NOMO-1 treated with dmso at 0.1 percent for 144 hours (cell line): ENCODE data around the gene TOX2.

Experiments used
- DNase-seq: peaks from one replicate; lab custom pipeline; 2025; ENCODE audit not compliant: unreplicated experiment; lab: John Stamatoyannopoulos, UW

Gene TOX2

GRCh38 chr20:43974695-43975094 lies 60.0 kb downstream of the TOX2 start:
- DNase-seq, result no peak

DNA sequence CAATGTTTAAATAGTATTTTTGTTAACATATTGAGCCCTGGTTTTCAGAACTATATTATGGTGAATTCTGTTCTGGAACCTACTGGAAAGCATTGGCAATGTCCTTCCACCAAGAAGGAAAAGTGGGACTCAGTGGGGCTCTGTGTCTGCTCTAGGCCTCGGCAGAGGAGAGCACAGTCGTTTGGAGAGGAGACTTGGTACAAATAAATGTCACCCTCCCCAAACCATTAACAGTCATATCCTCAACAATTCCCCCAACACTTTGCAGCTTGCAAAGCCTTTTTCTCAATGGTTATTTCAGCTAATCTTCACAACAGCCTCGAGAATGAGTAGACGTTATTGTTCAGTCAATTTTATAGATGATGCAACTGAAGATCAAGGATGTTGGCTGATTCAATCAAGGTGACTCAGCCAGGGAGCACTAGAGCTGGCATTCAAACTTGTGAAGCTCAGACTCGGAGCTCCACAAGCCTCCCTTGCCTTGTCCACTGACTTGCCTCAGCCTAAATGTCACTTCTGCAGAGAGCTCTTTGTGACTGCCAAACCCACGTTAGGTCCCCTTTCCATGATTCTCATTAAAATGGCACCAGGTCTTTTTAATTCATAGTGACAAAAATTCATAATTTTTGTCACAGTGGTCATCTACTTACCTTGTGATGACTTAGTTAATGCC lies 60.6 kb downstream of the TOX2 start:
- no peak for DNase-seq

DNA sequence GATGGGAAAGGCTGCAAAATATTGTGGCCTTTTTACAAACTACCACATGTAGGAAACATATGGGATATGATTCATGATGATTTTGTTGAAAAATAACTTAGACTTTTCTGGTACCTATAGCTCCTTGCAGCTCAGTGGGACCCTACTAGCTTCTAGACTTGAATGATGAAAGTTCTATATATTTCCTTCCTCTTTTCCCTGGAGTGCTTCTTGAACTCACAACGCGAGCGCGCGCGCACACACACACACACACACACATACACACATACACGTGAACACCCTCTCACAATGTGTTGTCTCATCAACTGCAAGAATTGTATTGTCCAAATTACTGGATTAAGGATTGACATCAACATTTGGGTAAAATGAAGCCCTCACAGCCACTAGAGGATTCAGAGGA lies 61.9 kb downstream of the TOX2 start:
- DNase-seq, result peak; percentile 64

DNA sequence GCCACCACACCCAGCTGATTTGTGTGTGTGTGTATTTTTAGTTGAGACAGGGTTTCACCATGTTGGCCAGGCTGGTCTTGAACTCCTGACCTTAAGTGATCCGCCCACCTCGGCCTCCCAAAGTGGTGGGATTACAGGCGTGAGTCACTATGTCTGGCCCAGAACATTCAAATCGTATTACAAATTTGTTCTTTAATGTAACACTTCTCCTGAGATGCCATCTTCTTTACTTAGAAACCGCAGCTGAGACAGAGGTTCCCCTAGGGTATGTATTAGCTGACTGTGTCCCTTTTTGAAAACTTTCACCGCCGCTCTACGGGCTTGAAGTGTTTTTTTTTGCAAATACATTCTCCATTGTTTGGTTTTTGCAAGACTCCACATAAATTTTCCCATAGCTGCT lies 62.6 kb downstream of the TOX2 start:
- DNase-seq, result no peak

GRCh38 chr20:43977962-43978361 lies 63.3 kb downstream of the TOX2 start:
- no peak for DNase-seq

- no peak for DNase-seq
Observed at GRCh38 chr20:43979576-43980105, 65.0 kb downstream of the TOX2 start.

- DNase-seq, result peak; percentile 25
Observed at GRCh38 chr20:43981540-43981939, 66.9 kb downstream of the TOX2 start.

DNA sequence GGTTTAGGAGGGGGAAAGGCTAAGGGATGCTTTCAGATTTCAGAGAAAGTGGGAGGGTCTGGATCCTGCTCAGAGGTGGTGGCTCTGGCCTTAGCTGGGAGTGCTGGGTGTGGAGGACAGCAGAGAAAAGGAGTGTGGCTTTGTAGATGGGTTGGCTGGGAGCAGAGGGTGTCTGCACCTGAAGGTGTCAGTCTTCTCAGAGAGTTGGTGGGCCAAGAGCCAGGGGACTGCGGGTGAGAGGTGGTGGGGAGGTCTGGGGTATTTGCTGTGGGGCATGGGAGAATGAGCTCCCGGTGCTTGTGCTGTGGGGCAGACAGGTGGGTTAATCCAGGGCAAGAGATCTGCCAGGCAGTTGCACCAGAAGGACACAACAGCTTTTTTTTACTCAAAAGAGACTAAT lies 67.4 kb downstream of the TOX2 start:
- DNase-seq, result no peak

DNA sequence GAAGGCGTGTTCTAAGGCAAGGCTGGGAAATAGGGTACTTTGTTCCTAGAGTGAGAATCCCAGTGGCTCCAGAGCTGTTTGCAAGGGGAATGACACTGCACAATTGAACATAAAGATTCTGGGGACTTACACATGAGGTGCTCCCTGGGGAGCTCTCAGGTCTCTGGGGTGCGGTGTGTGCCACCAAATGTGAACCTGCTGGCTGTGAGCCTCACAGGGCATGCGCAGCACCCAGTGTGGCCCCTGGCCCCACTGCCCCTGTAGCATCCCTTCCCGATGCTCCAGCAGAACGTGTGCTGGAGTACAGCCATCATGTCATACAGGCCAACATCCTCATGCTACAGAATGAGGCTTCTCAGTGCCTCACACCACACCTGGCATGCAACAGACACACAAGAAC lies 68.2 kb downstream of the TOX2 start:
- DNase-seq, result no peak

GRCh38 chr20:43983359-43983758 lies 68.7 kb downstream of the TOX2 start:
- no peak for DNase-seq

DNA sequence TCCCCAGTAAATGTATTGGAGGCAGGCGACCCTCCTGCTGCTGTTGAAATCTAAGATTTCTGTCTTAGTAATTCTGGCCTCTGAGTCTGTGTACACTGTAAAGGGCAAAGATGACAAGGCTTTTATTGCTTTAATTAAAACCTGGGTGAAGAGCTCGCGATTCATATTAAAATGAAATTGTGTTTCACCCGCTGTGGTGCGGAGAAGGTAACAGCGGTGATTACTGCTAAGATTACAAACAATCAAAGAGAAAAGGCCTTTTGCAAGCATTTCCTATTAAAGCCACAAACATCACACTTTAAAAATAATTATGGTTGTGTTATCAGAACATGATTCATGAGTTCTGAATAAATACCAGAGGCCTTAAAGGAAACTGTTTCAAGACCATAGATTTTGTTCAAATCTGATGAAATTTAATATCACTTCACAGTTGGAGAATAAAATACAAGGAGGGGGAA lies 69.3 kb downstream of the TOX2 start:
- DNase-seq, result no peak

GRCh38 chr20:43984587-43984986 lies 69.9 kb downstream of the TOX2 start:
- no peak for DNase-seq

DNA sequence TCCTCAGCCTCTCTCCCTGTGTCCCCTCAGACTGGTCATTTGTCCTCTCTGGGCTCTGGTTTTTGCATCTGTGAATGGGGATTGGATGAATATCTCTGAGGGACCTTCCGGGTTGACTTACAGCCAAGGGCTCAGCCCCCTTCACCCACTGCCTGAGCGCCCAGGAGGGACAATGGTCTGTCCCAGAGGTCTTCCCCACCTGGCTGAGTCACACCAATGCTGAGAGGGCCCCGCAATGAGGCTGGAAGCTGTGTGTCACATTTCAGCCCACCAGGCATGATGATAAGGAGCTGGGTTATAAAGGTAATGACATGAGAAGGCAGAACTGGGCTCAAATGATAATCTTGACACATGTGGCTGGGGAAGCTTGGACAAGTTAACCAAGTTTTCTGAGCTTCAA lies 70.5 kb downstream of the TOX2 start:
- DNase-seq, result no peak

DNA sequence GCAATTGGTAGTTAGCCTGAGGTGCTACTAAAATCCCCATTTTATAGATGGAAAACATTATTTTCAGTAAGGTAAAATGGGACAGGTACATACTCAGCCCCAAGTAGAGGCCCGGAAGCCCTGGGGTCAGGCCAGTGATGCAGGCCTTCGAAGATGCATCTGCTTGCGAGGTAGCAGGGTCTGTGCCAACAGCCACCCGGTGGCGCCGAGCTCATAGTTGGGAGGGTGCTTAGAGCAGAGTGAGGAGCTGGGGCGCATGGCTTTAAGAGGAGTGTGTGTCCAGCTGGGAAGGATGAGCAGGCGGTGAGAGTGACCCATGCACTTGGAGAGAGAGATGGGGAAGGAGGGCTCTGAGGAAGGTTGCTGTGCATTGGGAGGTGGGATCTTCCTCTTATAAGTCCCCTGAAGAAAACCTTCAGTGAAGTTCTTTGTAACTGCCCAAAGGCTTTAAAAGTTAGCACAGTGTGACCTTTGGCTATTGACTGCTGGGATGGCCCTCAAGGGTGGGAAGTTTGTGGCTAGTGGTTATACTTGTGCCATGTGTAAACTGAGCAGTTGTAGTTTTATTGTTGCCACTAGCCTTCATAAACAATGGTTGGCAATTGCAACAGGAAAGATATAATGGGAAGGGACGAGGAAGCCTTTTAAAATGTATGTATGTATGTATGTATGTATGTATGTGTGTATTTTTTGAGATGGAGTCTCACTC lies 71.1 kb downstream of the TOX2 start:
- no peak for DNase-seq

DNA sequence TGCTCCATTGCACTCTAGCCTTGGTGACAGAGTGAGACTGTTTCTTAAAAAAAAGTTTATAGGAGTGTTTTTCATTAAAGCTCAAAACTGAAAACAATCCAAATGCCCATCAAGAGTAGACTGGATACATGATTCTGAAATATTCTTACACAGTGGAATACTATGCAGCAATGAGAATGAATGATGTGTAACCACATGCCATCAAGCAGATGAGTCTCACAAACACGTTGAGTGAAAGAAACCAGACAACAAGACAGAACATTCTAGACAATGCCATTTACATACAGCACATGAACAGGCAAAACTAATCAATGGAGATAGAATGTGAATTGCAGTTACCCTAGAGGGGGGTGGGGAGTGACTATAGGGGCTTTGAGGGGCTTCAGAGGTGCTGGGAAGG lies 72.4 kb downstream of the TOX2 start:
- DNase-seq, result no peak

- DNase-seq, result no peak
Observed at GRCh38 chr20:43987531-43987930, 72.9 kb downstream of the TOX2 start.

GRCh38 chr20:43988451-43988850 lies 73.8 kb downstream of the TOX2 start:
- DNase-seq, result no peak

GRCh38 chr20:43988867-43989266 lies 74.2 kb downstream of the TOX2 start:
- DNase-seq, result no peak

- no peak for DNase-seq
Observed at GRCh38 chr20:43991261-43991660, 76.6 kb downstream of the TOX2 start.

DNA sequence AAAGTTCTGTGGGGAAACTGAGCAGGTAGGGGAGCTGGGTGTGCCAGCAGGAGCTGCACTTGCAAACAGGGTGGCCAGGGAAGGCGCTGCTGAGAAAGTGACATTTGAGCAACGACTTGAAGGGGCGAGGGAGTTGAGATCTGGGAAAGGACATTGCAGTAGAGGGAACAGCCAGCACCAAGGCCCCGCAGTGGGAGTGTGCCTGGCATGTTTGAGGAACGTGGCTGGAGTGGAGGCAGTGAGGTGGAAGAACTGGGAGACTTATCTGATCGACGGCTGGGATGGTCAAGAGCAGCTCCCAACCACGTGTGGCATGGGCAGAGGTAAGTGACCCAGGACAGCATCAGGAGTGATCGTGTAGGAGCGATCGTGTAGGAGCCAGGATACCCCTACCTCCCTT lies 77.3 kb downstream of the TOX2 start:
- DNase-seq, result no peak

DNA sequence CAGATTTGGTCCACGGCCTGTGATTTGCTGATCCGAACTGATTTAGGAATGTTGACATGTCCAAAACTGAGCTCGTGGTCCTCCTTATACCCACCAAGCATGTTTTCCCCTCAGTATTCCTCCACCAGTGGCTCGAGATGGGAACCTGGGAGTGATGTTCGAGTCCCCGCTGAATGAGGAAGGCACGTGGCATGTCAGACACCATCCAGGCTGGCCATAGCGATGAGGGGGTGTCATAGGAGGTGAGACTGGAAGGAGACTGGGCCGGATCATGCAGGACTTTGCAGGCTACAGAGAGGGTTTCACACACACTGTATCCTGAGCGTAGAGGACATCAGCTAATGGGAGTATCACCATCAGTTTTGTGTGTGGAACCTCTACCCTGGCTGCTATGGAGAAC lies 78.2 kb downstream of the TOX2 start:
- no peak for DNase-seq

GRCh38 chr20:43993560-43993959 lies 78.9 kb downstream of the TOX2 start:
- DNase-seq, result no peak
